ENCODE data around the gene ADGRL3. TPM values are rescaled to one million over a fixed set of nuclear protein-coding genes. Genes with fewer than 3 reads are reported as not detected.

Gene ADGRL3
- 0.33 TPM for total RNA-seq

DNA sequence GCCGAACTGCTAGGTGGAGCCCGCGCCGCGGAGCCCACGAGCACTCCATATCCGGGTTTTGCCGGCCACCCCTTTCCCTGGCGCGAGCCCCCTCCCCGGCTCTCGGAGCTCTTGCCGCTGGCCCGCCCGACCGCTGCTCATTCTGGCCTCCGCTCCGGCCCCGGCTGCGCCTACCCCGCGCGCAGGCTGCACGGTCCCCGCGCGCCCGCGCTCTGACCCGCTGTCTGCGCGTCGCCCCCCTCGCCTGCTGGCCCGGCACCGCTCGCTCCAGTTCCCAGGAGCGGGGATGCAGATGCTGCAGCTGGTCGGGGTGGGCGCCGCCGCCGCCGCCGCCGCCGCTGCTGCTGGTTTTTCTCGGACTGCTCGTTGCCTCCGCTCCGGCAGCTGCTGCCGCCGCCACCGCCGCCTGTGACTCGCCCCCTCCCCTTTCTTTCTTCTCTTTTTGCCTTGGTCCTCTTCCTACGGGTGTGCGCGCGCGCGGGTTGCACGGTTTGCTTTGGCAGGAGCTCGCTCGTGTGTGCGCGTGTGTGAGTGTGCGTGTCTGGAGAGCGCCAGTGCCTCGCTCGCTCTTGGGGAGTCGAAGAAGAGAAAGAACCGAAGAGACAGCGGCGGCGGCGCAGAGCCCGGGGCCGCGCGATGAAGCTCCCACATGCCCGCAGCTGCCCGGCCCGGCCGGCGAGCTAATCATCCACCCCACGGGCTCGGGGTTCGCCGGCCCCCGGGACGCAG lies at the start of gene ADGRL3:
Gene ADGRL3 (plus strand): TSS at position 140 of the 729 bp plus-strand sequence.
- no peak for DNase-seq (ENCODE audit: low spot score)
- ATAC-seq = no peak

DNA sequence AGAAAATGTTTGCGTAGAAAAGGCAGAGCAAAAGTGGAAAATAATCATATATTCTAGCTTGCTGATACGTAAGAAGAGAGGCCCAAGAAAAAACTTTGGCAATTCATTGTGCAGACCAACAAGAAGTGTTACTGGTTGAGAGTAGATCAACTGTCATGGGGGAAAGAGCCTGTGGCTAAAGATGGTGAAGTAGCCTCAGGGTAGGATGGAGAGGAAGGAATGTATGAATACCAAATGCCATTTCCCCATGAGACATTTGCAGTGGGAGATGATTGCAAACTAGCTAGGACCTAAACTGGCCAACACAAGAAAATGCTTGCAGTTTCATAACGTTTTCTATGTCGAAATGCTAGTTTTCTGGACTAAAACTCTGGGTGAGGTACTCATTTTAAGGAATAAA lies 47.7 kb upstream of the ADGRL3 start:
- ATAC-seq = no peak
- no peak for DNase-seq (ENCODE audit: low spot score)

DNA sequence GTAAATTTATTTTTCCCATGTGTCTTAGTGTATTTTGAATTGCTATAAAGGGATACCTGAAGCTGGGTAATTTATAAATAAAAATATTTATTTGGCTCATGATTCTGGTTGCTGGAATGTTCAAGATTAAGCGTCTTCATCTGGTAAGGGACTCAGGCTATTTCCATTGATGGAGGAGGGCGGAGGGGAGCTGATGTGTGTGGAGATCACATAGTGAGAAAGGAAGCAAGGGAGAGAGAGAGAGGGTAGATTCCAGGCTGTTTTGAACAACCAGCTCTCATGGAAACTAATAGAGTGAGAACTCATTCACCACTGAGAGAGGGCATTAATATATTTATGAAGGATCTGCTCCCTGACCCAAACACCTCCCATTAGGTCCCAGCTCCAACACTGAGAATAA lies 39.6 kb upstream of the ADGRL3 start:
- no peak for DNase-seq (ENCODE audit: low spot score)
- ATAC-seq = no peak

DNA sequence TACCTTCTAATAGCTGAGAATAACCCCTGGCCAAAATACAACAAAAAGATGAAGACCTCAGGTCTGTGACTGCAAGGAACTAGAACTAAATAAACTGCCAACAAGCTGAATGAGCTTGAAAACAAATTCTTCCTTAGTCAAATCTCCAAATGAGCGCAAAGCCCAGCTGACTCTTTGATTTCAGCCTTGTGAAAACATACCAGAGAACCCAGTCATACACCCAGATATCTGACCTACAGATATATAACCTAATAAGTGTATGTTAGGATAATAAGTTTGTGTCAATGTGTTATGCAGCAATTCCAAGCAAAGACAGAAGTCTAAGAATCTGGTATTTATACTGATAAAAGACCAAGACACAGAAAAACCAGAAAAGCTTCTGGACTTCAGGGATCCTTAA lies 38.0 kb upstream of the ADGRL3 start:
- ATAC-seq (no peak), DNase-seq (ENCODE audit: low spot score) (no peak)

DNA sequence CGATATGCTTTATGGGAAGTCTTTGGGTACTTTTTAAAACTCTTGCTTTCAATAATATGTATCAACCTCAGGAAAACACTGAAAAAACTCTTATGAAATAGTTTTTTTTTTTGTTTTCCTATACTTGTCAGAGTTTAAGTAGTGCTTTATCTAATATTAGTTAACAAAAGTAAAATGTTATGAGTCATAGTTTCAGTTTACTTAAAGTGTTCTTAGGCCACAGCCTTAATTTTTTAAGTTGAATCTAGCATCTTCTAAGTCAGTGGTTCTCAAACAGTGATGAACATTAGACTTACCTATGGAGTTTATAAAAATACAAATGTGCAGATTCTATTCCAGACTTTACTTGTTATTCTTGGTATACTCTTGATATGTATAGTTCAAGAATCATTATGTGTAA lies 26.3 kb upstream of the ADGRL3 start:
- no peak for ATAC-seq
- DNase-seq (ENCODE audit: low spot score) = no peak

DNA sequence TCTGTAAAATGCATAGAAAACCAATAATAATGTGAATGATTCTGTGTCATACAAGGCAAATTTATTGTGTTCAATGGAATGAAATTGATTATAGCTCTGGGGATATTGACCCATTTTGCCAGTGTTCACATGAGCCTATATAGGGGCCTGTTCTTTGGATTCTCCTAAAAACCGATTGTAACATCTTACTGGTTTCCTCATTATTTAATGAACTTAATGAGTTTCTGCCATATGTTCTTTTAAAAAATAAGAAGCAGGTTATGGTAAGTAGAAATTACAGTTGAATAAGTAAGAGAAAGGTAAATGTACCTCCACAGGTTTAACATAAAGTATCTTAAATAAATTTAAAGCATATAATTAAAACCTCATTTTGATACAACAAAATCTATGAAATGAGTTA lies 24.6 kb upstream of the ADGRL3 start:
- no peak for DNase-seq (ENCODE audit: low spot score)
- no peak for ATAC-seq

DNA sequence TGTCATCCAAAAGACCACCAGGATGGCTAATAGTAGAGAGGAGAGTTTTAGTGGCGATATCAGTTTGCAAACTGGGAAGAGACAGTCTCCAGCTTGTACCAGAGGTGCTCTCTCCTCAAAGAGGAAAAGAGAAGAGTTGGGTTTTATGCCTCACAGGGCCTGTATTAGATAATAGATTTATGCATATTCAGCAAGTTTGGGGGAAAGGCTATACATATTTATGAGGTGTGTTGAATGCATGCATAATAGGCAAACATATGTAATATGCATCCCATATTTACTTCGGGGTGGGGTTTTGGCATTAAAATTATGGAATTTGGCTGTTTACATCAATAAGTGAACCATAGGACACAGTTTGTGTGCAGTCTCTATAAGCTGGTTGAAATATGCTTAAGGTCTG lies 22.8 kb upstream of the ADGRL3 start:
- ATAC-seq = no peak
- no peak for DNase-seq (ENCODE audit: low spot score)

DNA sequence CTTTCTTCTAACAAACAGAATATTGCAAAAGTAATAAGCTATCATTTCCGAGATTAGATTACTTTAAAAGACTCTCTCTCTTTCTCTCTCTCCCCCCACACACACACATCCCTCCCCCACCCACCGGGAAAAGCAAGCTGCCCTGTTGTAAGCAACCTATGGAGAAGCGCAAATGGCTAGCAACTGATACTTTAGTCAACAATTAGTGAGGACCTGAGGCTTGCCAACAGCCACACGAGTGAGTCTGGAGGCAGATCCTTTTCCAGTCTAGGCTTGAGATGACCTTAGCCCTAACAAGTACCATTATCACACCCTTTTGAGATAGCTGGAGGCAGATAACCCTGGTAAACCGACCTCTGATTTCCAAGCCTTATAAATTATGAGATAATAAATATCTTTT lies 19.7 kb upstream of the ADGRL3 start:
- DNase-seq (ENCODE audit: low spot score) (no peak), ATAC-seq (no peak)

DNA sequence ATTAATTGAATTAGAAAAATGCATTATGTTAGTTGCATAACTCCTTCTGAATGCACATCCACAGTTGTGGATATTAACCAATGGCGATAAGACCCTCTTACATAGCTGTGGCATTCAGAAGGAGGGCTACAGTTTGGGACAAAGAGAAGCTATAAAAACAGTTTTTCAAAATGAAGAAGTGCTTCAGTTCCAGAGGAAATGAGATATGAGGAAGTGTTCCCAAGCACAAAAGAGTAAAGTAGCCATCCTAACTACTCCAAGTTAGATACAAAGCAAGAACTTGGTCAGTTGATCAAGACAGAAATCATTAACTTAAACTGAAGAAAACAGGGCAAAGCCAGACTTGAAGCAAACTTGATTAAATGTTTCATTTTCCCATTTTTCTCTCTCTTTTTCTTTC lies 17.2 kb upstream of the ADGRL3 start:
- no peak for ATAC-seq

DNA sequence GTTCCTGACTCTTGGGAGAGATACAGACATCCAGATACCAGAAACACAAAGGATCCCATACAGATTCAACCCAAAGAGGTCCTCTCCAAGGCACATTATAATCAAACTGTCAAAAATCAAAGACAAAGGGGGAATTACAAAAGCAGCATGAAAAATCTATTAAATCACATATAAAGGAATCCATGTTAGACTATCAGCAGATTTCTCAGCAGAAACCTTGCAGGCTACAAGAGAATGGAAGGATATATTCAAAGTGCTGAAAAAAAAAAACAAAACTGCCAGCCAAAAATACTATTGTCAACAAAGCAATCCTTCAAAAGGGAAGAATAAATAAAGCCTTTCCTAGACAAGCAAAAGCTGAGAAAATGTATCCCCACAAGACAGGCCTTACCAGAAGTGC lies 14.8 kb upstream of the ADGRL3 start:
- DNase-seq (ENCODE audit: low spot score) (no peak), ATAC-seq (no peak)

More for the DNA sequence above, 17.2 kb upstream of the ADGRL3 start:
- DNase-seq (ENCODE audit: low spot score) = no peak

DNA sequence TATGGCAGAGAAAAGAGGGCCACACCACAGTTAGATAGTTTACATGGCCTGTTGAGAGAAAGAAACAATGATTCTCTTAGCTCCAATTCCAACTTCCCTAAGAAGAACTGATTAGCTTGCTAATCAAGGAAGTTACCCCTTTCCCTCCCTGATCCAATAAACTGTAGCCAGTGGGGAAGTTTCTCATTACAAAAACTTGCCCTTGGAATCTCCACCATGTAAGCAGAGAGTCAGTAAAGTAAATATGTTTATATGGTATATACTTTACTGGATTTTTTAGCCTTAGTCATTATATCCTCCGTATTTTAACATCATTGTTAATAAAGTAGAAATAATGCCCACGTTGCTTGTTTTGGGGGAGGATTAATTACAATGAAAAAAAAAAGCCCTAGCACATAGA lies 7.7 kb upstream of the ADGRL3 start:
- DNase-seq (ENCODE audit: low spot score) (no peak), ATAC-seq (no peak)

DNA sequence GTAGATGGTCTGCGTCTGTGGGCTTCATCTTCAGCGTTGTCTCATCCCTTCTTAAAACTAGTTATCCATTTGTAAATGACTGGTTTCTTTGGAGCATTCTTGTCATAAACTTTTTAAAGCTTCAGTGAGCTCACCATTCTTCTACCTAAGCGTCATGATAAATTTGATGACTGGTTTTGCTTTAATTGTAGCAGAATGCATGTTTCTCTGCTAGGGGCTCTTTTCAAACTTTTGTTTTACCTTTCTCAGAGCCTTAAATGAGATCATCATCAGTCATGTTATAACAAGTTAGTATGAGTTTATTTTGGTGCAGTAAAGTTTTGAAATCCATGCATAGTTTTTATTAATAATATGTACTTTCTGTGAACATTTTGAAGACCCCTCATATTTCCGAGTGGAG lies 6.3 kb upstream of the ADGRL3 start:
- DNase-seq (ENCODE audit: low spot score) = no peak
- ATAC-seq = no peak

DNA sequence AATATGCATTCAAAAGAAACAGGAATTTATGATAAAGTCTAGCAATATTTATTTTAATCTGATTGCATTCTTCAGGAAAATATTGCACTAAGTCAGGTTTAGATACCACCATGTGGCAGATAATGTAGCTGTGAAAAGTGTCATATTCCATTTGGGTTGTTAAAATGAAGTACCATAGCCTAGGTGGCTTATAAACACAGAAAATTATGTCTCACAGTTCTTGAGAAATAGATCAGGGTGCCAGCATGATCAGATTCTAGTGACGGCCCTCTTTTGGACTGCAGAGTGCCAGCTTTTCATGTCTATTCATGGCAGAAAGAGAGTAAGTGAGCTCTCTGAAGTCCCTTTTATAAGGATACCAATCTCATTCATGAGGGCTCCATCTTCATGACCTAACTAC lies 5.6 kb upstream of the ADGRL3 start:
- DNase-seq (ENCODE audit: low spot score) (no peak), ATAC-seq (no peak)

DNA sequence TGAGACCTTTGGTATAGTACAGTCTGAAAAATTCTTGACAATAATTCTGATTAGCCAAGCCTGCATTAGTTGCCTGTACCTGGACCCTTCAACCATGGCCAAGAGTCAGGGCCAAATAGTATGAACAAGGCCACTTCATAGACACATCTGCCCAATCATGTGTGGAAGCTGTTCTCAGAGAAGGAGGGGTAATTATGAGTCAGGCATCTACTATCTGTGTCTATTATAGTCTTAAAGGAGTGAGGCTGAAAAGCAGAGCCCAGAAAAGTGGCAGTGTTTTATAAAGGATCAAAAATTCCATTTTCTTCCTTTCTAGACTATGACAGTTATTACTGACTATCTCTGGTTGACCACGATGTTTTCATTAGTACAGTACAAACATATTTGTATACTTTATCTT lies 5.0 kb upstream of the ADGRL3 start:
- ATAC-seq (no peak), DNase-seq (ENCODE audit: low spot score) (no peak)

DNA sequence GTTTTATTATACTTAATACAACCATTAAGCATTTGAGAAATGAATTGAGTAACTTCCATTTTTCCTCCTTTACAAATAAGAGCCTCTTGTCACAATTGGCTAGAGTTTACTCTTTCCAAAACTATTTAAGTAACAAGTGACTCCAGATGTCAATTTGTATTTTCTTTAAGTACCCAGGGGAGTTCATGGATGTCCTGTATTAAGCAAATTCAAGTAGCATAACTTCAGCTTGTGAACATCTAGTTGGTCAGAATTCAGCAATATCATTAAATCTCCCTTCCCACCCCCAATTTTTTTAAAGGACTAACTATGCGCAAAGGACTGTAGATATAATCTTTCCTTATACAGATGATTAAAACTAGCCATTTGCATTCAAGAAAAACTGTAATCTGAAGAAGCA lies 1.4 kb upstream of the ADGRL3 start:
- ATAC-seq (no peak), DNase-seq (ENCODE audit: low spot score) (no peak)

DNA sequence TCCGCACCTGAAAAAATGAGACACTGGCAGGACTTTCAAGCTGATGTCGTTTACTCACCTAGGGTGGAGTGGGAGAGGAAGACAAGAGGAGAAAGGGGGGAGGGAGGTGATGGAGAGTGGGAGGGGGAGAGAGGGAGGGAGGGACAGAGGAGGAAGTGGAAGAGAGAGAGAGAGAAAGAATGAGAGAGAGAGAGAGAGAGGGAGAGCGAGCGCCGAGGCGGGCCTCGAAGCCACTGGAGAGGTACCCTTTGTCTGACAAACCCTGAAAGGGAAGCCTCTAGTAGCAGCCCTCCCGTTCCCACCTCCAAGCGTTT lies 296 bp upstream of the ADGRL3 start:
- DNase-seq (ENCODE audit: low spot score) (no peak), ATAC-seq (no peak)

DNA sequence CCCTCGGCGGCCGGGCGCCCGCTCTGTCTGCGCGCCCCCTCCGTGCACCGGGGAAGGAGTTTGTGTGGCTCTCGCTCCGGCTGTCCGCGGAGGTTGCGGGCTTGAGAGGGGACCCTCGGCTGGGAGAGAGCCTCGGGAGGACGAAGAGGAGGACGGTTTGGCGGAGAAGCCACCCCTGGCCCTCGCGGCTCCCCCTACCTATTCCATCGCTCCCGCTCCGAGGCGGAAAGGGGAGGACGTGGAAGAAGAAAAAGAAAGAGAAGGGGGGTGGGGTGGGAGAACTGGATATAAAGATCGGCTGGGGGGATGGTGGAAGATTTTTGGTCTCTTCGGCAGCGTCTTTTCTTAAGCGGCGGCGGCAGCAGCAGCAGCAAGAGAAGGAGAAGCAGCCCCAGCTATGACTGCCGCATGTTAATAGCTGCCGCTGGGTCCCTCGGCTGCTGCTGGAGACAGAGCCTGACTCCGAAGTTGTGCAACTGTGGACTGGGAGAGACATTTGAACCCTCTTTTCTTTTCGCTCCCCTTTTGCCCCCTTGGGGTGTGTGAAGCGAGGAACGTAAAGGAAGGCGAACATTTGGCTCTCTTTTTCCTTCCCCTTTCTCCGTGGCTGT lies 895 bp downstream of the ADGRL3 start:
- ATAC-seq (no peak), DNase-seq (ENCODE audit: low spot score) (no peak)

DNA sequence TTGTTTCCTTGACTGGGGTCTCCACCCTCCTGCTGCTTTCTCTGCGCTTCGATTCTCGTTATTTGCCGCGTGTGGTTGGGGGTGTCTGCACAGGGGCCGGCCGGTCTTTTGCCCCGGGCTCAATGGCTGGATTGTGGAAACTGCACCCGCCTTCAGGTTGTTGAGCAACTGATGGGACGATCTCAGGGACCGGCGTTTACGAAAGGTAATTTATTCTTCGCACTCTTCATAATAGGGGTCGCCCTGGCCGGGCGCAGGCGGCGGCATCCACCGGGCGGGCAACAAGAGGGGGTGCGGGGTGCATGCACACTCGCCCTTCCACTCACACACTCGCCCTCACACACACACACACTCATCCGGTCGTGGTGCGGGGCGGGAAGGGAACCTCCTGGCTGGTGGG lies 1.4 kb downstream of the ADGRL3 start:
- DNase-seq (ENCODE audit: low spot score) = no peak
- ATAC-seq = no peak

DNA sequence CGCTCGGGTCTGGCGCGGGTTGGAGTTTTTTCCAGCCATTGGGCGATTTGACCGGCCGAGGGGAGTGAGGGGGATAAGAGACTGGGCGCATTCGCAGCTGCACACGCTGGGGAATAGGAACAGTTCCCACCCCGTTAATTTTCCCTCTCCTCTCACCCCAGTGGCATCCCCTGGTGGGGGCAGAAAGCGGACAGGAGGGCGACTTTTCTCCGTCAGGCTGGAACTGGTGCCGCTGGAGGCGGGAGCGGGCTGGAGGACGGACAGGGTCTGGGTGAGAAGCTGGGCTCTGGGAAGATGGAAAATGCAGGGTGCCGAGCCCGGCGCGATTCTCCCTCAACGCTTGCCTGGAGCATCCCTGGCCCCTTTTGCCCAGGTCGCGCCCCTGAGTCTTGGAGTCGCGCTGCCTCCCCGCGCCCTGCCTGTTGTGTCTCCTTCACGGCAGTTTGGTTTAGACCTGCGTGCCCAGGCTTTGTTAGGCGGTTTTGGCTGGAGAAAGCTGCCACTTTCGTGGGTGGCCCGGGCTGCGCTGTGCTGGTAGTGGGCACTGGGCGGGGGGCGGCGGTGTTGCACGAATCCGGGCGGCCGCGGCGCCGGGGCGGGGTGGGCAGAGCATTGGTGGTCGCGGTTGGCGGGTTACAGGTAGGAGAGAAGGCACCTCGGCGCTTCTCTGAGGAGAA lies 2.0 kb downstream of the ADGRL3 start:
- ATAC-seq = no peak
- no peak for DNase-seq (ENCODE audit: low spot score)

DNA sequence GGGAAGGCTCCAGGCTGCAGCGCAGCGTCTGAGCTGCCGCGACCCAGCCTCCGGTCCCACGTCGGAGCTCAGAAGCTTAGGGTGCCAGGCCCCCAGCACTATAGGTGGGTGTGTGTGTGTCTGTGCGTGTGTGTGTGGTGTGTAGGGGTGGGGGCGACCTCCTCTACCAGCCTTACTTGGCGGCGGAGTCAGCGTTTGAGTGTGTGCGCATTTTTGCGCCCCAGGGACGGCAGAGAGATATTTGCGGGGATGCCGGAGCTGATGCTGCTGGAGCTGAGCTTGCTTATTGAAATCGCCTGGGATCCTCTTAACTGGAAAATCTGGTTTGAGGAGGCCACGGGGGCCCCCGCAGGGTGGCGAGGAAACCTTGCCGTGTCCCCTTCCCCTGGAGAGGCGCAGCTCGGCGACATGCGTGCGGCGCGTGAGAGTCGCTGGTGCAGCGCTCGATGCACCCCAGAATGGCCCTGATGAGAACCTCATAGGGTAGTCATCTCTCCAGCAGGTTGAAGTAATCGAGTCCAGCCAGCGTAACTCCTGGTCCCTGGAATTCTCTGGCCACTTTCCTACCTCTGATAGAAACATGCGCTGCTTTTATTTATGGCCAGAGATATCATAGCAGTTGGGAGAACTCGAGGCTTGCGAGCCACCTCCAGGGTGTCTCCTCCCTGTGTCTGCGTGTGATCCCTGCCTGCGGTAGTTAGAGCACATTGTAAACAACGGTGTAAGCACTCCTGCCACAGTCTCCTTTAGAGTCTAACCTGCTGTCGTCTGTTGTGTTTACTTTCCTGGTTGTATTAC lies 2.7 kb downstream of the ADGRL3 start:
- ATAC-seq (no peak), DNase-seq (ENCODE audit: low spot score) (no peak)

DNA sequence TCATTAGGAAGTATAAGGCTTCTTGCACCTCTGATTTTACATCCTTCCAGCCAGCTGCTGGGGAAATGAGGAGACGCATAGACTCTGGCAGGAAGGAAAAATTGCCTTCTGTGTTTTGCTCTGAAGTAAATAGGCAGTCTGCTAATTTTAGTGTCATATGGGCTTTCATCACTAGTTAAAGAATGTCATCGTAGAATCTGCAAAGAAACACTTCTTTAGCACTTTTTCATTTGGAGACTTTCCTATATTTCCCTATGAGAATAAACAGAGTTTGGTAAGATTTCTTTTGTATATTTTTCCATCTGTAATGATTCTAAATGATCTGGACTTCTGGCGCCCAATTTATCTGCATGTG lies 3.3 kb downstream of the ADGRL3 start:
- DNase-seq (ENCODE audit: low spot score) = no peak
- ATAC-seq = no peak
